ENCODE results near the gene SORL1. TPM values are rescaled to one million over a fixed set of nuclear protein-coding genes. Genes with fewer than 3 reads are reported as not detected.

The SORL1 gene
- total and polyA plus RNA-seq, 2 of the 8 experiments (the other 6 are each of a cell fraction or from before 2014, with no cell fraction given), result 38.1 to 65.5 TPM

DNA sequence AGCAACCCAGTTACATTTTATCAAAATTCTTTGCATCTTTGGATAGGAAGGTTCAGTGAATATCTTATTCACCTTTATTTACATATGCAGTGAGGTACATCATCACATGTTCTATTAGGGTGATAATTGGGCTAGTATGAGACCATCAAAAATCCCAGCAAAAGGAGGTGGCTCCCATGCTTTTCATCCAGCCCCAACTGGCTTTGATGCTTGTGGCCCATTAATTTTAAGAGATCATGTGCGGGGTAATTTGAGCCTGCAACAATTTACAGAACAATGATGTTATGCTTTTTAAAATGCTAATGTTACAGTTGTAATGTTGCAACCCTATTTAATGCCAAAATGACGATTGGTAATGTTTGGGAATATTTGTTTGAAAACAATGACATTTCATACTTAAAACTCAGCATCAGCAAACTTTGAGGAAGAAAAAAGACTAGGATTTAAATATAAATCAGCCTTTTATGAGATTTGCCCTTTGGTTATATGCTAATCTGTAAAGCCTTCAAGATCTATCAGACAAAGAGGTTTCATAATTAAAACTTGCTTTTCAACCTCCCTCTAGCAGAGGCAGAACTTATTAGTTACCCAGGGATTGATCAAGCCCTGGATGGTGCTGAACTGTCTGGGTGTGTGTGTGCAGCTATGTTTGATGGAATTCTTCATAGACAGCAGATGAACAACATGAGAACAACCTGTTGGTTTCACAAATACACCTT, 184.1 kb downstream of the SORL1 start:
- FAIRE-seq, result no peak
- no peak overlapping the region for H3K14ac ChIP-seq (ENCODE audit: insufficient read length)
- H2BK12ac ChIP-seq (ENCODE audit: low read depth, low read length), result no peak overlapping the region
- ChIA-PET POLR2A (ENCODE audit: partially characterized antibody) (no interaction called here), CTCF (ENCODE audit: partially characterized antibody) (interaction anchor here (1.1 kb wide), 1 partner anchor 19 kb away, joined by 4 read pairs; no protein-coding TSS in a partner anchor)
- no peak overlapping the region for H3K18ac ChIP-seq (ENCODE audit: extremely low read depth, low read length)
- H3K4me2 ChIP-seq (ENCODE audit: insufficient read depth in 1 of 2, low read depth in 2 of 2, low read length in 2 of 2), result no peak overlapping the region
- WGBS, 2 experiments (ENCODE audit: extremely low coverage in 1 of 2, insufficient coverage in 1 of 2, insufficient read length in 1 of 2, insufficient replicate concordance in 2 of 2, low coverage in 1 of 2, low lambda C conversion rate in 2 of 2, missing lambda C conversion rate in 1 of 2), result 78% methylated on average over 2 of the region's 2 CpGs; no CpG with 5 or more reads in 1 of the 2 experiments
- no peak overlapping the region for H3K9ac ChIP-seq (replicated peaks in 1 of 4; ENCODE audit: extremely low read depth in 1 of 4, low read depth in 3 of 4, low read length in 3 of 4)
- no peak overlapping the region for H4K5ac ChIP-seq (ENCODE audit: insufficient read length, low read depth, low read length)
- peaks cover 0 to 7% (median 4%) of the 10 kb centered on the region in 4 experiments; a peak in 3 of 8 replicates for H3K36me3 ChIP-seq (ENCODE audit: control insufficient read depth in 2 of 4, insufficient read depth in 4 of 4, low read length in 3 of 4)
- H2BK15ac ChIP-seq (ENCODE audit: low read length), result no peak overlapping the region
- no peak overlapping the region for H2AFZ ChIP-seq (ENCODE audit: low read length)
- H4K91ac ChIP-seq (replicated peaks; ENCODE audit: insufficient read length, low read length), result no peak overlapping the region
- H3K56ac ChIP-seq (replicated peaks; ENCODE audit: insufficient read length, low read depth, low read length), result no peak overlapping the region
- DNase-seq (ENCODE audit: low read depth in 1 of 2, low spot score in 2 of 2), result no peak
- H4K8ac ChIP-seq (ENCODE audit: extremely low read depth, insufficient read depth, low read length), result no peak overlapping the region
- no peak overlapping the region for H3K27ac ChIP-seq (ENCODE audit: low read depth, low read length)
- H2BK120ac ChIP-seq (replicated peaks; ENCODE audit: low read depth, low read length), result no peak overlapping the region
- no peak overlapping the region for H2BK5ac ChIP-seq (ENCODE audit: low read depth, low read length)
- H3K79me2 ChIP-seq (ENCODE audit: control insufficient read depth in 1 of 2, insufficient read depth in 2 of 2, low read length in 2 of 2), result no peaks in the 10 kb centered on the region
- no peak overlapping the region for H2BK20ac ChIP-seq (ENCODE audit: low read length)
- H3K4me1 ChIP-seq (replicated peaks in 1 of 4; ENCODE audit: control insufficient read depth in 3 of 4, insufficient read depth in 4 of 4, low read length in 3 of 4), result peaks cover 0 to 3% (median 1%) of the 10 kb centered on the region in 4 experiments; a peak in 3 of 7 replicates
- H3K4me3 ChIP-seq (ENCODE audit: extremely low read depth in 1 of 4, insufficient read depth in 2 of 4, low read depth in 3 of 4, low read length in 4 of 4), result no peak overlapping the region
- H3K27me3 ChIP-seq (replicated peaks in 1 of 4; ENCODE audit: control insufficient read depth in 3 of 4, extremely low read depth in 1 of 4, insufficient read depth in 3 of 4, low read length in 3 of 4), result no peaks in the 10 kb centered on the region
- no peak overlapping the region for H3K4ac ChIP-seq (replicated peaks; ENCODE audit: insufficient read length, low read depth, low read length)
- no peaks in the 10 kb centered on the region for H3K9me3 ChIP-seq (ENCODE audit: insufficient read depth in 2 of 2, low read depth in 1 of 2, low read length in 1 of 2)
- no peaks in the 10 kb centered on the region for H3K79me1 ChIP-seq (ENCODE audit: low read depth, low read length)
- H3K23ac ChIP-seq (ENCODE audit: insufficient read length), result no peak overlapping the region
- H4K20me1 ChIP-seq (replicated peaks in 1 of 2; ENCODE audit: control insufficient read depth in 1 of 2, insufficient read depth in 2 of 2, low read length in 2 of 2), result no peaks in the 10 kb centered on the region
- H3K23me2 ChIP-seq (ENCODE audit: low read depth, low read length), result no peaks in the 10 kb centered on the region; the same call in 1 of the 2 replicates
- no peak overlapping the region for H2AK5ac ChIP-seq (ENCODE audit: low read depth, low read length)
- TF ChIP-seq GTF2F1 (IDR thresholded peaks at IDR 0.05; ENCODE audit: borderline replicate concordance, low read depth, low read length), result no peak
- no peak for TF ChIP-seq SIN3A (conservative IDR thresholded peaks at IDR 0.05 in 1 of 2, IDR thresholded peaks at IDR 0.05 in 1 of 2; ENCODE audit: low read depth in 1 of 2, low read length in 2 of 2)
- TF ChIP-seq, protein P1, sequence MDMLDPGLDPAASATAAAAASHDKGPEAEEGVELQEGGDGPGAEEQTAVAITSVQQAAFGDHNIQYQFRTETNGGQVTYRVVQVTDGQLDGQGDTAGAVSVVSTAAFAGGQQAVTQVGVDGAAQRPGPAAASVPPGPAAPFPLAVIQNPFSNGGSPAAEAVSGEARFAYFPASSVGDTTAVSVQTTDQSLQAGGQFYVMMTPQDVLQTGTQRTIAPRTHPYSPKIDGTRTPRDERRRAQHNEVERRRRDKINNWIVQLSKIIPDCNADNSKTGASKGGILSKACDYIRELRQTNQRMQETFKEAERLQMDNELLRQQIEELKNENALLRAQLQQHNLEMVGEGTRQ (IDR thresholded peaks at IDR 0.05; ENCODE audit: low read length), result no peak
- TF ChIP-seq HDAC6 (IDR thresholded peaks at IDR 0.05; ENCODE audit: low read depth, low read length), result no peak
- no peak for TF ChIP-seq NRF1 (IDR thresholded peaks at IDR 0.05; ENCODE audit: low read depth, low read length)
- TF ChIP-seq, protein P2, sequence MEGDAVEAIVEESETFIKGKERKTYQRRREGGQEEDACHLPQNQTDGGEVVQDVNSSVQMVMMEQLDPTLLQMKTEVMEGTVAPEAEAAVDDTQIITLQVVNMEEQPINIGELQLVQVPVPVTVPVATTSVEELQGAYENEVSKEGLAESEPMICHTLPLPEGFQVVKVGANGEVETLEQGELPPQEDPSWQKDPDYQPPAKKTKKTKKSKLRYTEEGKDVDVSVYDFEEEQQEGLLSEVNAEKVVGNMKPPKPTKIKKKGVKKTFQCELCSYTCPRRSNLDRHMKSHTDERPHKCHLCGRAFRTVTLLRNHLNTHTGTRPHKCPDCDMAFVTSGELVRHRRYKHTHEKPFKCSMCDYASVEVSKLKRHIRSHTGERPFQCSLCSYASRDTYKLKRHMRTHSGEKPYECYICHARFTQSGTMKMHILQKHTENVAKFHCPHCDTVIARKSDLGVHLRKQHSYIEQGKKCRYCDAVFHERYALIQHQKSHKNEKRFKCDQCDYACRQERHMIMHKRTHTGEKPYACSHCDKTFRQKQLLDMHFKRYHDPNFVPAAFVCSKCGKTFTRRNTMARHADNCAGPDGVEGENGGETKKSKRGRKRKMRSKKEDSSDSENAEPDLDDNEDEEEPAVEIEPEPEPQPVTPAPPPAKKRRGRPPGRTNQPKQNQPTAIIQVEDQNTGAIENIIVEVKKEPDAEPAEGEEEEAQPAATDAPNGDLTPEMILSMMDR (IDR thresholded peaks at IDR 0.05; ENCODE audit: control extremely low read depth in 1 of 3, insufficient read depth in 1 of 3, low read depth in 1 of 3, low read length in 3 of 3), result no peak
- TF ChIP-seq ASH2L (IDR thresholded peaks at IDR 0.05; ENCODE audit: low read length), result no peak
- no peak for TF ChIP-seq GABPA (IDR thresholded peaks at IDR 0.05; ENCODE audit: borderline replicate concordance, insufficient read depth, low read length)
- no peak for TF ChIP-seq JUND (IDR thresholded peaks at IDR 0.05; ENCODE audit: low read length)

All from H1 (cell line).